WTC11 (cell line): Measurements from ENCODE around the gene AXDND1.

ENCODE experiments used
- EMX1 ChIP-seq: fragments of 250-450 bp; sonication (Bioruptor Pico); IDR thresholded peaks from 2 replicates; pipeline ENCODE4 v1.8.0; 2021; ENCODE audit warnings: mild to moderate bottlenecking
- SMAD4 ChIP-seq: sonication (generic); formaldehyde crosslinking; IDR thresholded peaks from 2 replicates; pipeline ENCODE4 v1.8.0; 2022; ENCODE audit warnings: mild to moderate bottlenecking, missing genetic modification reagents
- SP1 ChIP-seq: sonication (generic); formaldehyde crosslinking; conservative IDR thresholded peaks from 2 replicates; pipeline ENCODE4 v1.8.1; 2022; ENCODE audit warnings: missing genetic modification reagents
- TF ChIP-seq, protein P1 (sequence below): fragments of 200-600 bp; IDR thresholded peaks from 2 replicates; pipeline ENCODE4 v1.8.0; 2022; ENCODE audit warnings: antibody characterized with exemption
- TF ChIP-seq, protein P2 (sequence below): sonication (generic); formaldehyde crosslinking; conservative IDR thresholded peaks from 2 replicates; pipeline ENCODE4 v1.8.1; 2023; ENCODE audit warnings: mild to moderate bottlenecking, low read depth, missing genetic modification reagents, moderate library complexity
- TF ChIP-seq, protein P3 (sequence below): sonication (generic); formaldehyde crosslinking; IDR thresholded peaks from 2 replicates; pipeline ENCODE4 v1.8.1; 2023; ENCODE audit warnings: mild to moderate bottlenecking, missing genetic modification reagents, moderate library complexity
- TF ChIP-seq, protein P4 (sequence below): sonication (generic); formaldehyde crosslinking; conservative IDR thresholded peaks from 2 replicates; pipeline ENCODE4 v1.8.1; 2022; ENCODE audit warnings: mild to moderate bottlenecking, missing genetic modification reagents

DNA sequence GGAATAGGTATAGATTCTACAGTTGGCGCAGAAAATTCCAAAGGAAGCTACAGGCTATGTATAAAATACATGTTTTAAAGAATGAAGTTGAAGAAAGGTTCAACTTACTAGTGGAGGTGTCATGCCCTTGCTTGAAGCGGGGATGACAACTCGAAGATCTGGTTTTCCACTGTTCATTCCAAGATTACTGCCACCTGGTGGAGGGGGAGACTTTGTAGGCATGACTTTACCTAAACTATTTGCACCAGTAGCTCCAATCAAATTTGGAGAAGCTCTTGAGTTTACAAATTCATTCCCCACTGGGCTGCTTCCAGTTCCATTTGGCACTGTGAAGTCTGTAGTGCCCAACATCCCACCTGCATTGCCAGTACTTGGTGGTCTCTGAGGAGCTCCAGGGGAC, 81.7 kb downstream of the AXDND1 start:
- TF ChIP-seq, protein P1, sequence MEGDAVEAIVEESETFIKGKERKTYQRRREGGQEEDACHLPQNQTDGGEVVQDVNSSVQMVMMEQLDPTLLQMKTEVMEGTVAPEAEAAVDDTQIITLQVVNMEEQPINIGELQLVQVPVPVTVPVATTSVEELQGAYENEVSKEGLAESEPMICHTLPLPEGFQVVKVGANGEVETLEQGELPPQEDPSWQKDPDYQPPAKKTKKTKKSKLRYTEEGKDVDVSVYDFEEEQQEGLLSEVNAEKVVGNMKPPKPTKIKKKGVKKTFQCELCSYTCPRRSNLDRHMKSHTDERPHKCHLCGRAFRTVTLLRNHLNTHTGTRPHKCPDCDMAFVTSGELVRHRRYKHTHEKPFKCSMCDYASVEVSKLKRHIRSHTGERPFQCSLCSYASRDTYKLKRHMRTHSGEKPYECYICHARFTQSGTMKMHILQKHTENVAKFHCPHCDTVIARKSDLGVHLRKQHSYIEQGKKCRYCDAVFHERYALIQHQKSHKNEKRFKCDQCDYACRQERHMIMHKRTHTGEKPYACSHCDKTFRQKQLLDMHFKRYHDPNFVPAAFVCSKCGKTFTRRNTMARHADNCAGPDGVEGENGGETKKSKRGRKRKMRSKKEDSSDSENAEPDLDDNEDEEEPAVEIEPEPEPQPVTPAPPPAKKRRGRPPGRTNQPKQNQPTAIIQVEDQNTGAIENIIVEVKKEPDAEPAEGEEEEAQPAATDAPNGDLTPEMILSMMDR = no peak
- no peak for TF ChIP-seq SMAD4 (CRISPR knock-in tag)
- no peak for TF ChIP-seq SP1 (CRISPR knock-in tag)
- TF ChIP-seq, protein P2, sequence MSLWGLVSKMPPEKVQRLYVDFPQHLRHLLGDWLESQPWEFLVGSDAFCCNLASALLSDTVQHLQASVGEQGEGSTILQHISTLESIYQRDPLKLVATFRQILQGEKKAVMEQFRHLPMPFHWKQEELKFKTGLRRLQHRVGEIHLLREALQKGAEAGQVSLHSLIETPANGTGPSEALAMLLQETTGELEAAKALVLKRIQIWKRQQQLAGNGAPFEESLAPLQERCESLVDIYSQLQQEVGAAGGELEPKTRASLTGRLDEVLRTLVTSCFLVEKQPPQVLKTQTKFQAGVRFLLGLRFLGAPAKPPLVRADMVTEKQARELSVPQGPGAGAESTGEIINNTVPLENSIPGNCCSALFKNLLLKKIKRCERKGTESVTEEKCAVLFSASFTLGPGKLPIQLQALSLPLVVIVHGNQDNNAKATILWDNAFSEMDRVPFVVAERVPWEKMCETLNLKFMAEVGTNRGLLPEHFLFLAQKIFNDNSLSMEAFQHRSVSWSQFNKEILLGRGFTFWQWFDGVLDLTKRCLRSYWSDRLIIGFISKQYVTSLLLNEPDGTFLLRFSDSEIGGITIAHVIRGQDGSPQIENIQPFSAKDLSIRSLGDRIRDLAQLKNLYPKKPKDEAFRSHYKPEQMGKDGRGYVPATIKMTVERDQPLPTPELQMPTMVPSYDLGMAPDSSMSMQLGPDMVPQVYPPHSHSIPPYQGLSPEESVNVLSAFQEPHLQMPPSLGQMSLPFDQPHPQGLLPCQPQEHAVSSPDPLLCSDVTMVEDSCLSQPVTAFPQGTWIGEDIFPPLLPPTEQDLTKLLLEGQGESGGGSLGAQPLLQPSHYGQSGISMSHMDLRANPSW (CRISPR knock-in tag) = no peak
- TF ChIP-seq, protein P3, sequence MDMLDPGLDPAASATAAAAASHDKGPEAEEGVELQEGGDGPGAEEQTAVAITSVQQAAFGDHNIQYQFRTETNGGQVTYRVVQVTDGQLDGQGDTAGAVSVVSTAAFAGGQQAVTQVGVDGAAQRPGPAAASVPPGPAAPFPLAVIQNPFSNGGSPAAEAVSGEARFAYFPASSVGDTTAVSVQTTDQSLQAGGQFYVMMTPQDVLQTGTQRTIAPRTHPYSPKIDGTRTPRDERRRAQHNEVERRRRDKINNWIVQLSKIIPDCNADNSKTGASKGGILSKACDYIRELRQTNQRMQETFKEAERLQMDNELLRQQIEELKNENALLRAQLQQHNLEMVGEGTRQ = no peak
- TF ChIP-seq, protein P4, sequence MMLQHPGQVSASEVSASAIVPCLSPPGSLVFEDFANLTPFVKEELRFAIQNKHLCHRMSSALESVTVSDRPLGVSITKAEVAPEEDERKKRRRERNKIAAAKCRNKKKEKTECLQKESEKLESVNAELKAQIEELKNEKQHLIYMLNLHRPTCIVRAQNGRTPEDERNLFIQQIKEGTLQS = no peak
- TF ChIP-seq EMX1 (CRISPR knock-in tag) = no peak
